ENCODE results near the gene HPCA.

HPCA gene

GRCh38 chr1:32937061-32937460 lies 50.8 kb downstream of the HPCA start:
- DNase-seq = no peak

- no peak for DNase-seq
Observed at GRCh38 chr1:32939655-32940371, 53.5 kb downstream of the HPCA start.

- DNase-seq = no peak
Observed at GRCh38 chr1:32944180-32944579, 57.9 kb downstream of the HPCA start.
